ENCODE results near the gene RNU1-3.
"Not testable (repeated sequence)": the region's sequence is repeated elsewhere in the genome, so short reads cannot be mapped to it uniquely, and the experiment has no call there.

GRCh38 chr1:16704502-16705100 lies 37.9 kb upstream of the RNU1-3 start:
- TF ChIP-seq CTCF (conservative IDR thresholded peaks at IDR 0.05); EZH2 (IDR thresholded peaks at IDR 0.05; ENCODE audit: low read depth): not testable (repeated sequence)
